T-helper 2 cell (primary cell): Measurements from ENCODE around the gene BPTF.
"Not testable (repeated sequence)": the region's sequence is repeated elsewhere in the genome, so short reads cannot be mapped to it uniquely, and the experiment has no call there.

Experiments used
- DNase-seq, 5 experiments: peaks; one replicate each; pipeline versions ENCODE4 v3.0.0 to v3.0.0-alpha.2; 2012 to 2022

BPTF gene

DNA sequence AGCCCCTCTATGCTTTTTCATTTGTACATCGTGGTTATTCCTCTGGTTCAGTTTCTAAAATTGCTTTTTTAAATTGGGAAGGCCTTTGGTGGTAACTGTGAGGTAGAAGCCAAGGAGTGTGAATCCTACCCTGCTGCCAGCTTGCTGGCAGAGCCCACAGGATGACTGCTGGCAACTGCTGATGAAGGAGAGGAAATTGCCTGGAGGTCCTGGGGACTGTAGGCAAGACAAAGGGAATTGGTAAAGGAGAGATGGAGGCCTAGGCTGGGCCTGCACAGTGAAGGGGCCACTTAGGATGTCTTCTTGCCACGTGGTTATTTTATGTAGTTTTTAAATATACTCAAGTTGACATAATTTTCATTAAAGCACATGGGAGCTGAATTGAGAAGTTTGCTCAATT lies 155.2 kb downstream of the BPTF start:
- DNase-seq = no peak

DNA sequence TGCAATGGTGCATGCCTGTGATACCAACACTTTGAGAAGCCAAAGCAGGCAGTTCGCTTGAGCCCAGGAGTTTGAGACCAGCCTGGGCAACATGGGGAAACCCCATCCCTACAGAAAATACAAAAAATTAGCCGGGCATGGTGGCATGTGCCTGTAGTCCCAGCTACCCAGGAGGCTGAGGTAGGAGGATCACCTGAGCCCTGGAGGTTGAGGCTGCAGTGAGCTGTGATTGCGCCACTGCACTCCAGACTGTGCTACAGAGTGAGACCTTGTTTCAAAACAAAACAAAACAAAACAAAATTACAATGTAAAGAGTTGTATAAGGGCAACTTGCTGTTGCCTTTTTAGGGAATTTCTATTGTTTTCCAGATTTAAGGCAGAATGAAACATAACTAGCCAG lies 155.6 kb downstream of the BPTF start:
- not testable (repeated sequence) for DNase-seq

DNA sequence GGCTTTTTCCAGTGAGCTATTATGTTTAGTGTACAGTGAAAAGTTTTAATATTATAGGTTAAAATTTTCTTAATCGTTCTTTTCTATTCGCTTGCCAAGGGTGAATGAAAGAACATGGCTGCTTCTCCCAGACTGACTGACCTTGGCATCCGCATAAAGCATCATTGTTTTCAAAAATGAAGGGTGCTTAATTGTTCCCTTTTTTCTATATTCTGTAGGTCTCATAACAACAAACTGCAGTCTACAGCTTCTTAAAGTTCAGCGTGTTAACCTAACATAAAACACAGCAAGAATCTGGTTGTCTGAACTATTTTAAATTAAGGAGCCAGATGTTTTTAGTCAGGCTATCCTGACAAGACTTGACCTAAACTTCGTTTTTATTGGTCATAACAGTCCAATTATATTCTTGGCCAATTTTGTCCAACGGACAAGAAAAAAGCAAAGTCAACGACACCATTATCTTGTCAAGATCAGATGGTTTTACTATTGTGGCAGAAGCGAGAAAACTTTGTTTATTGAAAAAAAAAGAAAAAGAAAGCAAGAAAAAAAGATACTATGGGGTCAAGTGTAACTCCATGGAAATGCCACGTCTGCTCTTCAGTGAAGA lies 156.8 kb downstream of the BPTF start:
- no peak for DNase-seq

DNA sequence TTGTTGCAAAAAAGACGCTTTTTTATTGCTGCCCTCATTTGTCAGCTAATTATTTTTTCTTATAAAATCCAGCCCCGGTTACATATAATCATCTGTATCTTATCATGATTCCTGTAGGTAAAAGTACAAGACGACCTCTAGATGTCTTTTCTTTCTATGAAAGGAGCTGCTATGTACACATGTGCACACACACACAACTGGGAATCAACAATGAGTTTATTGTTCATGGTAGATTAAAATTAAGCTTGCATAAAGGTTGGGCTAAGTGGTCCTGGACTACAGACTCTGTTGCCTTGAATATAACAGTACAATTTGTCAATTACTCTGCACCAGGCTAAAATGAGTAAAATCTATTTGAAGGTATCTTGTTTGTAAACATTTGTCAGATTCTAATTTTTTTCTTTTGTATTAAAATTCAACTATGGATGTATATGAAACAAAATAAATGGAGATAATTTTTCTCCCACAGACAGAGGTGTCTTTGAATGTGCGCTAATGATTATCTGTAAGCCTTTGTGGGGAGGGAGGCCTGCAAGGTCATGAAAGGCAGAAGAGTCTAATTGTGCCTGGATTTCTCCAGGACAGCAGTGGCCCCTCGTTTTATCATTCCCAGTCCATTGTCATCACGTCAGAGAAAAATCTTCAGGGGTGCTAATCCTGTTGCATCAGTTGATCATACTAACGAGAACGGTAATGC lies 157.5 kb downstream of the BPTF start:
- no peak for DNase-seq

DNA sequence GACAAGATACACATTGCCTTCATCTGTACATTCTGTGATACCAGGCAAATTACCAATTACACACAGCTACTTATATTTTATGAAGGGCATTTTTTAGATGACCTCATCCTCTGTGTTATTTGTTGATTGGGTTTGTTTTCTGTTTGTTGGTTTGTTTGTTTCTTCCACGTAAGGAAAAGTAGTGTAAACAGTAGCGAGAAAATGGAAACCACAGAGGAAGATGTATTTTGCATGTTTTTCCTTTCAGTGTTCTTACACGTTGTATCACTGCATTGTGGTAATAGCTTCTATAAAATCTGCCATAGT lies 158.0 kb downstream of the BPTF start:
- DNase-seq = no peak

DNA sequence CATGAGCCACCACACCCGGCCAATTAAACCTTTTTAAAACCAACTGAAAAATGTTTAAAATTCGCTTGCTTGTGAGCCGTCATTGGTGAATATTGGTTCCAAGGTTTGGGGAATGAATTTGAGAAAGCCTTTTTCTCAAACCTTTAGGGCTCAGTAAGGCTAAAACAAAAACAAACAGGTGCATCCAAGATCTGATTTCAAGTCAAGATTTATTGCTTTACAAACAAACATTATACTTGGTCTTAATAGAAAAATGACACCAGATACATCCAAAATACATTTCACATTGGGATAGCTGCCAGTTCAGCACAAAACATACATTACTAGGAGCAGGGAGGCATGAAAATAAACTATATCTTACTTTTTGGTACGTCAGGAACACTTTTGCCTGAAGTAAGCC lies 165.6 kb downstream of the BPTF start:
- no peak for DNase-seq

DNA sequence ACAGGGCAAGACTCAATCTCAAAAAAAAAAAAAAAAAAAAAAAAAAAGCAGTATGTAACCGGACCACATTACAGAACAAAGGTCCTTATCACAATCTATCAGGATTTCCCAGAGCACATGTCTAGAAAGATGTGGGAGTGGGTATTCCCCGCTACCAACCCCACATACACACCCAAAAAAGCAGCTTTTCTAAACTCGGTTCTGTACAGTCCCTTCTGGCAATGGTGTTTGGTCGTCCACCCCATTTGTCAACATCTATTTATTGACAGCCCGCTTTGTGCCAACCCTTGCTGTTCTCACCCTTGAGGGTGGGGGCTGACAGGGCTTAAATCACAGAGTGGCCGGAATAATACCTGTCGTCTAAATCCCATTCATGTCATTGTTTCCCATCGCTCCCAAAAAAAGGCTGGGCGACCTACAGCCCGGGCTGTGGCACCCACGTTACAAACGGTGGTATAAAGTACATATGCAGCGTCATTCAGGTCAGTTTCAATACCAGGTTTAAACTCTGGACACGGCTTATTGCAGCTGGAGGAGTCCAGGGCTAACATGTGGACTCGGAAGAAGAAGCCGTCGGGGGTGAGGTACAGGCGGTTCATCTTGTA lies 167.3 kb downstream of the BPTF start:
- no peak for DNase-seq

DNA sequence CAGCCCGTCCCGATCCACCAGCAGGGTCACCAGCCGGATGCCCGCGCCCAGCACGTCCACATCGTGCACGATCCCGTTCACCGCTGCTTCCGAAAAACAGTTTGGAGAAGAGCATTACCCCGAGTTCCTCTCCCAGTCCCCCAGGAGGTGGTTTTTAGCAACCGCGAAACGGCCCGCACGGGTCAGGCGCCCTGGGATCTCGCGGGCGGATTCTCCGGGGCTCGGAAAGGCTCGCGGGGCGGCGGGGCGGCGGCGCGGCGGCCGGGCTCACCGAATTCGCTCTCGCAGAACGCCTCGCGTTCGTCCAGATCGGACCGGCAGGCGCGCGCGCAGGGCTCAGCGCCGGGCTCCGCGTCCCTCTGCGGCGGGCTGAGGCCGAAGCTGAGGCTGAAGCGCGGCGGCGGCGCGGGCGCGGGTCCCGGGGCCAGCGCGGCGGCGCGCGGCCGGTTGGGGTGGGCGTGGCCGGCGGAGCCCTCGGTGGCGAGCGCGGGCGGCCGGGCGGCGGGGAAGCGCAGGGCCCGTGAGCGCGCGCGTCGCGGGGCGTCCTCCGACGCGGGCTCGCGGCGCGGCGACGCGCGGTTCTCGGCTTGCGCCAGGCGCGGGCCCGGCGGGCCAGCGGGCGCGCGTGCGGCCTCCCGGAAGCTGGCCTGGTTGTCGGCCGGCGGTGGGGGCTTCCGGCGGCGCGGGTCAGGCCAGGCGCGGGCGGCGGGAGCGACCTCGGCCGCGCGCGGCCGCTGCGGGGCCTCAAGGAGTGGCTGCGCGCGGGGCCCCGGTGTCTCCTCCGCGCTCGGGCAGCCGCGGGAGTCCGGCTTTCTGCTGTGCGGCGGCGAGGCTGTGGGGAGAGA lies 168.1 kb downstream of the BPTF start:
- peak; percentile 40 to 92 (median 53) for DNase-seq

DNA sequence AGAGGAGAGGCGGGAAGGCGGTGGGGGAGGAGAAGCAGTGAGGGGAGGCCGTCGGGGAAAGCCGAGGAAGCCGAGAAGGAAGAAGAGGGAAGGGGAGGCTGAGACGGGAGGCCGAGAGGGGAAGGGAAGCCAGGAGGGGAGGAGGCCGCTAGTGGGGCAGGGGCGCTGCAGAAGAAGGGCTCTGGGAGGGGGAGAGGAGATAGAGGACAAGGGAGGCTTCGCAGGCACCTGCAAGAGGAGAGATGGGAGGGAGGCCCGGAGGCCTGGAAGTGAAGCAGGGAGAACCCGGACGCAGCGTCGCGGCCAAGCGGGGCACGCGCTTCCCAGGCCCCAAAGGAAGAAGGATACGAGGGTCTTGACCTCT lies 168.7 kb downstream of the BPTF start:
- no peak for DNase-seq

DNA sequence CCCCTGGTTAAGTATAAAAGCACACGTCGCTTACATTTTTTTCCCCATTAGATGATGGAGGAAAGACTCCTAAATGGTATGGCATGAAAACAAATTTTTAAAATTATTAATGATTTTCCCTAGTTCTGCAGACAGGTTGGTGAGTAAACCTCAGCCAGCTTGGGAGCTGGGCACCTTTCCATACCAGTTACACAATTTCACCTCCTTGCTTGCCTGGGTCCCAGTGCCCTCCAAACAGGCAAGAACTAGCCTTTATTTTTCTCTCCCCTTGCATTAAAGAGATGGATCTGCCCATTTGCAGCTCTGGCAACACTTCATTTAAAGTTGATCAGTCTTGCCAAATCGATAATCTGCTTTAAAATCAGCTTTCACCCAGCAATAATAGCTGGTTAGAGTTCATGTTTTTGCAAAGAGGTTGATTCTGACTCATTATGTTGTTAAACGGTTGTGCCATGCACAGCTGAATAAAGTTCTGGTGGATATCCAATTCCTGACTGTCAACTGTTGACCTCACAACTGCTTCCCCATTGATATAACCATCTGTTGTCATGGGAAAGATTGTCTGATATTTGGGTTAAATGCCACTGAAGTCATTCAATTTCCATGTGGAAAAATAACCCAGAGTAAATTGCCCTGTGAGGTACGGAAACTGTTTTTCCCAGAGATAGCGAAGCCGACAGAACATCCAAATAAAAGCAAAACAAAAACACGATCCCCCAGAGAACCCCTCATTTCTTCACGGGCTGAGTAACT lies 169.7 kb downstream of the BPTF start:
- DNase-seq = peak in 1 of 5 experiments; percentile 63

DNA sequence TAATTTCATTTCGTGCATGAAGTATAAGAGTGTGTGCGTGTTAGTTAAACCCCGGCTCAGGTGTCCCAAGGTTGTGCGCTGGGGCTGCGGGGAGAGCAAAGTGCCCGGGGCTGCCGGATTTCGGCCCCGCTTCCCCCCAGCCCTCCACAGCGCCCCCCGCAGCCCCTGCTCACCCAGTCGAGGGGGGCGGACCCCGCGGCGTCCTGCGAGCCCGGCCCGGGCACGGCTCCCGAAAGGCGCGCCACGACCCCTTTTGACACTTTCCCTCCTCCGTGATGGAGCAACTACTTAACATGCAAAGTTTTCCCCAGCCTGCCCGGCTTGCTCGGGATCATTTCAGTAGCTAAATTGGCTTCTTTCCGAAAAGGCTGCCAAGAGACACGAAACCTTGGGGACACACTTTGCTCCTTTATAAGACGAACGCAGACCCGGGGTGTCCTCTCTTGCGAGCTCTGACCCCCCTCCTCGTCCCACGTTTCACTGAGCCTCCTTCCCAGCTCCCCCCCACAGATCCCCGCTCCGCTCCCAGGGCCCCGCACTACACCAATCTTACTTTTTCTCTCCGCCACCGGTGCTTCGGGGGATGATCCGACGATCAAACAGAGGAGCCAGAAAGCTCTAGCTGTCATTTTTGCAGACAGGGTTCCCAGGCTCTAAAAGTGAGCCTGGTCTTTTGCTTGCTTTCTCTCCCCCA lies 170.4 kb downstream of the BPTF start:
- DNase-seq = peak in 1 of 5 experiments; percentile 22

DNA sequence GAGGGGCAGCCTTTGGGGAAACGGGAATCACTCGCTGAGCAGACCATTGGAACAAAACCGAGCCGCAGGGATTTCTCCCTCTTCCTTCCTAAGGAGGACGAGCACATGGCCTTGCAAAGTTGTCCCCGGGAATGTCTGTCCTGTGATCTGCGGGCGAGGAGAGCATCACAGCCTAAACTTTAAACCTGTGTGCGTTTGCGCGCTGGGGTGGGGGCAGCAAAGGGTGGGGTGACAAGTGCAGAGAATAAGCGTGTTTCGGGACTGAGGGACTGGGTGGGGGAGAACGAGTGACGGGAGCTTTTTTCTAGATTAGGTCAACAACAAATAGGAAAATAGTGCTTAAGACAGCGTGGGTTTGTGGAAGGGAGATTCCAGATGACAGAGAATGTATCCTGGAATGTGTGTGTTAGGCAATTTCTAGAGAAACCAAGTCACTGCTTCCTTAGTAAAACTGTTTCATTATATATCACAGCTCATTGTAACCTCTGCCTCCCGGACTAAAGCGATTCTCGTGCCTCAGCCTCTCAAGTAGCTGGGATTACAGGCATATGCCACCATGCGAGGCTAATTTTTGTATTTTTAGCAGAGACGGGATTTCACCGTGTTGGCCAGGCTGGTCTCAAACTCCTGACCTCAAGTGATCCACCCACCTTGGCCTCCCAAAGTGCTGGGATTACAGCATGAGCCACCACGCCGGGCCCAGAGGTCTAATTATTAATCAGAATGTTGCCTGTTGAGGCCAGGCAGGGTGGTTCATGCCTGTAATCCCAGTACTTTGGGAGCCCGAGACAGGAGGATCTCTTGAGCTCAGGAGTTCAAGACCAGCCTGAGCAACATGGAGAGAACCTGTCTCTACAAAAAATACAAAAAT lies 171.2 kb downstream of the BPTF start, which contains the start of gene C17orf58:
Gene C17orf58, minus strand, starts transcription at position 169 of the 871 bp plus-strand sequence. CDS start 271 bp downstream, outside the sequence.
- peak in 1 of 5 experiments; percentile 15 for DNase-seq

DNA sequence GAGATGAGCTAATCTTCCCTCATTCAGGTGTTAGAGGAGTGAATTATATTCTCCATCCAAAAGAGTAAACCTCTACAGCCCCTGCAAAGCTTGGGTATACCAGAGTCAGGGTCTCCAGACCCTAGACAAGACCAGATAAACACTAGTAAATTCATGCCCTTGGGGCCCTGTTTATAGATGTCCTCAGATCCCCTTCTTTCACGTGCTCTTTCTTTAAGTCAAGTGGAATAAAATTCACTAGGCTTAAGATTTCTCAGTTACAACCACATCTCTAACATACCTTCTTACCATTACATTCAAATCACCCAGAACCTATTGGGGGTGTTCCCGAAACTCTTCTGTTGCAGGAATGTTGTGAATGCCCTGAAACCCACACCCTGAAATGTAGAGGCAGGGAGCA lies 173.2 kb downstream of the BPTF start:
- no peak for DNase-seq

DNA sequence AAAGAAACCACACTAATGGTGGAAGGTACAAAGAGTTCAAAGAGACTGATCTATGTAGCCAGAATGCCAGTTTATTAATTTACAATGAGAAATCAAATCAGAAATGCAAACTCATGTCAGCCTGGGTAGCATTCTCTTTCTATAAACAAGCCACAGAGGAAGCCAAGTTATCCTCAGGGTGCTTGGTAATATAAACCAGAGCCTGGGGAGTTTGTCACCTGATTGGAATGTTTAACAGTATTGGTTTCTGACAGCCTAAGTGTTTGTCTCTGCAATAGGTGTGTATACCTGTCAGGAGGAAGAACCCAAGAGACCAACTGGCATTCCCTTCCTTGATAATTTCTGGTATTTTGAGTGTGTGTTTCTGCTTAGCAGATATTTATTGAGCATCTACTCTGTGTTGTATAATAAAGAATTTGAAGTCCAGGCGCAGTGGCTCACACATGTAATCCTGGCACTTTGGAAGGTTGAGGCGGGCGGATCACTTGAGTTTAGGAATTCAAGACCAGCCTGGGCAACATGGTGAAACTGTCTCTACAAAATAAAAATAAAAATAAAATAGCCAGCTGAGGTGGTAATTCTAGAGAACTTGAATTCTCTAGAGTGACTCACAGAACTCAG lies 174.1 kb downstream of the BPTF start:
- no peak for DNase-seq

DNA sequence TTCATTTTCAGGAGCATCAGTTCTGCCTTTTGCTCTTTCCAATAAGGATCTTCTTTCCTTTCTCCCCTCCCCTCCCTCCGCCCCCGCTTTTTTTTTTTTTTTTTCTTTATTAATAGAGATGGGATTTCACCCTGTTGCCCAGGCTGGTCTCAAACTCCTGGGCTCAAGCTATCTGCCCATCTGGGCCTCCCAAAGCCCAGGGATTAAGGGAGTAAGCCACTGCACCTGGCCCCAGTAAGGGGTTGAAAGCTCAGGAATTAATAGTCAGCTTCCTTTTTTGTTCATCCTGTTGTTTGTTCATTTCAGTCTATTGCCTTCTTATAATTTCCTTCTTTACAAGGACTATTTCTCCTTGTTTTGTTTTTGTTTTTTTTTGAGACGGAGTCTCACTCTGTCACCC lies 178.9 kb downstream of the BPTF start:
- DNase-seq = no peak

DNA sequence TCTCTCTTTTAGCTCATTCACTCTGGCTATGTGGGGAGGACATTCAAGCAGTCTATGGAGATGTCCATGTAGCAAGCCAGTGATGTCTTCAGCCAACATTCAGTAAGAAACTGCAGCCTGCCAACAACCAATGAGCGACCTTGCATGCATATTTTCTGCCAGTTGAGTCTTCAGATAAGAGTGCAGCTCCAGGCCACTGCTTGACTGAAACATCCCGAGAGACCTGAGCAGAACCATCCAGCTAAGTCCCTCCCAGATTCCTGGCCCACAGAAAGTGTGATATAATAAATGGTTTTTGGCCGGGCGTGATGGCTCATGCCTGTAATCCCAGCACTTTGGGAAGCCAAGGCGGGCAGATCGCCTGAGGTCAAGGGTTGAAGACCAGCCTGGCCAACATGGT lies 181.5 kb downstream of the BPTF start:
- no peak for DNase-seq

DNA sequence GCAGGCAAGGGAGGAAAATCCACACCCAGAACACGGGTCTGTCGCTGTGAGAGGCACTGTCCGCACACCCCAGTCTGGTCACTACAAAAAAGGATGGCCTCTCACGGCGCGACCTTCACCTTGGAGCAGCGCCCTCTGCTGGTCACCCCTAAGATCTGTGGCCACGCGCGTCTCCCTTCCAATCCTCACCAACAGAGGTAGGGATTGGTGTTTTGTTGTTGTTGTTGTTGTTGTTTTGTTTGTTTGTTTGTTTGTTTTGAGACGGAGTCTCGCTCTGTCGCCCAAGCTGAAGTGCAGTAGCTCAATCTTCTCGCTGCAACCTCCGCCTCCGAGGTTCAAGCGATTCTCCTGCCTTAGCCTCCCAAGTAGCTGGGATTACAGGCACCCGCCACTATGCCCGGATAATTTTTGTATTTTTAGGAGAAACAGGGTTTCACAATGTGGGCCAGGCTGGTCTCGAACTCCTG lies 185.9 kb downstream of the BPTF start:
- DNase-seq = peak; percentile 24 to 62 (median 48)

DNA sequence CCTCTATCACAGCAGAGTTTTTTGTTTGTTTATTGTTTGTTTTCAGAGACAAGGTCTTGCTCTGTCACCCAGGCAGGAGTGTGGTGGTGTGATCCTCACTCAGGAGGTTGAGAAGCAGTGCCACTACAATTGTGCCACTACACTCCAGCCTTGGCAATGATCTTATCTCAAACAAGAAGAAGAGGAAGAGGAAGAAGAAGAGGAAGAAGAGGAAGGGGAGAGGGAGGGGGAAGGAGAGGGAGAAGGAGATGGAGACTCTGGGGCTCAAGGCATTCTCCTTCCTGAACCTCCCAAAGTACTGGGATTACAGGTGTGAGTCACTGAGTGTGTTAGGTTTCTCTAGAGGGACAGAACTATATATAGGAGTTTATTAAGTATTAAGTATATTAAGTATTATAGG lies 188.1 kb downstream of the BPTF start:
- DNase-seq = no peak

DNA sequence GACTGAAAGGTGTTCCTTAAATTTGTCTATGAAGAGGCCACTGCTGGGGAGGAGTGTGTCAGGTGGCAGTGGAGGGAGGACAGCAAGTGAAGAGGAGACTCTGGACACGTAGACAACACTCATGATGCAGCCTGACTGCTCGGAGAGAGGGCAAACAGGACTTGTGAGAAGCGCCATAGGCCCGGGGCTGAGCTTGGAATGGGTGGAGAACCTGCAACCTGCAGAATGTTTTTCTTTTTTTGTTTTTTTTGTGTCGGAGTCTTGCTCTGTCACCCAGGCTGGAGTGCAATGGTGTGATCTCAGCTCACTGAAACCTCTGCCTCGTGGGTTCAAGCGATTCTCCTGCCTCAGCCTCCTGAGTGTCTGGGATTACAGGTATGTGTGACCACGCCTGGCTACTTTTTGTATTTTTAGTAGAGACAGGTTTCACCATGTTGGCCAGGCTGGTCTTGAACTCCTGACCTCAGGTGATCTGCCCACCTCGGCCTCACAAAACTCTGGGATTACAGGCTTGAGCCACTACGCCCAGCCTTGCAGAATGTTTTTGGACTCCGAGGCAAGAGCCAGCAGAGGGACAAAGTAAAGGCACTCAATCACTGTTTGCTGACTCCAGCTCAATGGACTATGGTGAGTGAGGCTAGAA lies 189.9 kb downstream of the BPTF start:
- no peak for DNase-seq

DNA sequence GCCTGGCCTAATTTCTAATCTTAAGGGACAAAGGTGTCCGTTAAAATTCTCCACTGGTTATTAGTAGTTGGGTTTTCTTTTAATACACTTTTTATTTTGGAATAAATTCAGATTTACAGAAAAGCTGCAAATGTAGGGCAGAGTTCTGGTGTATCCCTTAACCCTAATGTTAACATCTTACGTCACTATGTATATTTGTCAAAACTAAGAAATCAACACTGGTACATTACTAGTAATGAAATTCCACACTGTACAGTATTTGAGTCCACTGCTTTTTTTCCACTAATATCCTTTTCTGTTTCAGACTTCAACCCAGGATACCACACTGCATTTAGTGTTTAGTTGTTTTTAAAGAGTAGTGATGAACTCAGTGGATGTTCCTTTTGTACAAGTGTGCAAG lies 191.5 kb downstream of the BPTF start:
- no peak for DNase-seq
